Measurements from ENCODE around the gene RPS2.
A peak's percentile ranks its signal among the peaks of the same experiment; 100 is the strongest.

DNA sequence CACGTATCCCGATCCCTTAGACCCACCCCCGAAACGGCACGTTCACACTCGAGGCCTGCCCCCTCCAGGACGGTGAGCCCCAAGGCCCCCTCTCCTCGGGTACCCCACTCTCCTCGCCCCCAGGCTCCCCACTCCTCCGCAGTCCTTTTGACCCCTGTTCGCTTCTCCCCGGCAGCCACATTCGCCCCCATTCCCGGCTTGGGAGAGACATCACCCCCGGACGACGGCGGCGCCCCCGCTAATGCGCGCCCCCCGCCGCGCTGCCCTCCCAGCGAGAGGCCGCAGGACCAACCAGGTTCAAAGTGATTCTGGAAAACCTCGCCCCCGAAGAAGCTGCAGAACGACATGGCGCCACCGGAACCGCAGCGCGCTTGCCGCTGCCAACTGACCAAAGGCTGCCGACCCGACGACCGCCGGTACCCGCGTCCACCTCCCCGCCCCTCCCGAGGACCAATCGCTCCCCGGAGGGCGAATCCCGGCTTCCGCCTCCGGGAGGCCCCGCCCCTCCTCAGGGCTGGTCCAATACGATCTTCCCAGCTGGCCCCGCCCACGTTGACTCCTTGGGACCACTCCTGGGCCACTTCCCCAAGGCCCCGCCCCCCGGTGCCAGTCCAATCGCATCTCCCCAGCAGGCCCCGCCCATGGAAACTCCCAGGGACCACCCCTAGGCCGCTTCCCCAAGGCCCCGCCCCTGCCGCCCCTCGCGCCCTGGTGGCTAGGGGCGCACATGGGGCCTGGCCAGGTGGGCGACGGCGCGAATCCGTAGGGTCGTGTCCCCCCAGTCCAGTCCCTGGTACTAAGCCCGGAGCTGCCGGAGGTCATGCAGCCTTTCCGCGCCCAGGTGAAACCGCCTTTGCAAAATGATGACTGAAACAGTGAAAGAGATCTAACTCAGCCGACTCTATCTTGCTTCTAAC lies 21.6 kb downstream of the RPS2 start, which contains the start of gene MSRB1:
- TF ChIP-seq POLR2A (IDR thresholded peaks at IDR 0.05; ENCODE audit: low read length) (peak; percentile 64), GATA1 (IDR thresholded peaks at IDR 0.05; ENCODE audit: low read depth, low read length) (no peak)

All from erythroblast (primary cell).